HG02642 (cell line): ENCODE results near the gene ING5.
"Not testable (repeated sequence)": the region's sequence is repeated elsewhere in the genome, so short reads cannot be mapped to it uniquely, and the experiment has no call there.

Experiments used
- ATAC-seq: cut with Tn5 transposase; IDR thresholded peaks from one replicate; pipeline ENCODE4 v1.9.1; 2021; ENCODE audit warnings: mild to moderate bottlenecking; ENCODE audit not compliant: unreplicated experiment, poor library complexity

ING5 gene

DNA sequence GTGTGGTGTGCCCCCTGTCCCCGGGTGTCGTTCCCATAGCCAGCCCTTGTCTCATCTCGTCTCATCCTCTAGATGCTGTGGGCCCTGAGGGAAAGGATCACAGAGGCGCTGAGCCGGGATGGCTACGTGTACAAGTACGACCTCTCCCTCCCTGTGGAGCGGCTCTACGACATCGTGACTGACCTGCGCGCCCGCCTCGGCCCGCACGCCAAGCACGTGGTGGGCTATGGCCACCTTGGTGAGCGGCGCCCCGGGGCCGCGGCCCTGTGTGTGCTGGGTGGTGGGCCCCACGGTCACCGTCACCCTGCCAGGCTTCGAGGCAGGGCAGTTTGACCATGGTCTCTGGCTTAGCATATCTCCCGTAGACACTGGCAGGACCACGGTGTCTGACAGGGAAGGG lies 53.9 kb downstream of the ING5 start:
- ATAC-seq: no peak

DNA sequence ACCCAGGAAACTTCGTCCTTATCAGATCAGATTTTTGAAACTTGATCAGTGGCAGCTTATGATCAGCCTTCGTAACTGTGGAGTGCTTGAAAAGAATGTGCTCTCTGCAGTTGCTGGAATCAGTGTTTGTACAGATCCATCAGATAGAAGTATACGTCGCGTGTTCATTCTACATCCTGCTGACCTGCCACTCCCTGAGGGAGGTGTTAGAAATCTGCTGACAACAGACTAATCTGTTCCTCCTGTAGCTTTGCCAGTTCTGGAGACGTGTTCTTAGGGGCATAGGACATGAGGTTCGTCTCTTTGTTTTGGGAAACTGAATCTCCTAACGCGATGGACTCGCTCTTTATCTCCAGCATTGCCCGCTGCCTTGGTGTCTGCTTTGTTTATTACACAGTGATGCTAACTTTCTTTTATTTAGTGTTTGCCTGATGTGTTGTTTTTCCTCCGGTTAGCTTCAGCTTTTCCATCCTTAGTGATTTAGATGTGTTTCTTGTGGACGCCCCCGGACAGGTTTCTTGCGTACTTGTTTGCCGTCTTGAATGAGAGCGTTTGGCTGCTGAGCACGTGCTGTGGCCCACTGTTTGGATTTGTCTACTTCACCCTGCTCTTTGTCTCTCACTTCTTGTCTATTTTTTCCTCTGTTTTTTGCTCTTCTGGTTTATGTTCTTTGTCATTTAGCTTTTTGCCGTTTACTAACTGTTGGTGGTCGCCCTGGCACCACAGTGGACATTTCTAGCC lies 57.4 kb downstream of the ING5 start:
- no peak for ATAC-seq

DNA sequence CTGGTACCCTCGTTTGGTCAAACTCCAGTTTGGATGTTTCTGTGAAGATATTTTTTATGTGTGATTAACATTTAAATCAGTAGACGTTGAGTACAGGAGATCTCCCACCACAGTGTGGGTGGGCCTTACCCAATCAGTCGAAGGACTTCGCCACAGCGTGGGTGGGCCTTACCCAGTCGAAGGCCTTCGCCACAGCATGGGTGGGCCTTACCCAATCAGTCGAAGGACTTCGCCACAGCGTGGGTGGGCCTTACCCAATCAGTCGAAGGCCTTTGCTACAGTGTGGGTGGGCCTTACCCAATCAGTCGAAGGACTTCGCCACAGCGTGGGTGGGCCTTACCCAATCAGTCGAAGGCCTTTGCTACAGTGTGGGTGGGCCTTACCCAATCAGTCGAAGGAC lies 58.1 kb downstream of the ING5 start:
- not testable (repeated sequence) for ATAC-seq

DNA sequence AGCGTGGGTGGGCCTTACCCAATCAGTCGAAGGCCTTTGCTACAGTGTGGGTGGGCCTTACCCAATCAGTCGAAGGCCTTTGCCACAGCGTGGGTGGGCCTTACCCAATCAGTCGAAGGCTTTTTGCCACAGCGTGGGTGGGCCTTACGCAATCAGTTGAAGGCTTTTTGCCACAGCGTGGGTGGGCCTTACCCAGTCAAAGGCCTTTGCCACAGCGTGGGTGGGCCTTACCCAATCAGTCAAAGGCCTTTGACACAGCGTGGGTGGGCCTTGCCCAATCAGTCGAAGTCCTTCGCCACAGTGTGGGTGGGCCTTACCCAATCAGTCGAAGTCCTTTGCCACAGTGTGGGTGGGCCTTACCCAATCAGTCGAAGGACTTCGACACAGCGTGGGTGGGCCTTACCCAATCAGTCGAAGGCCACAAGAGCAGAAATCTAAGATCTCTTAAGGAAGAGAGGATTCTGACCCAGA lies 58.5 kb downstream of the ING5 start:
- no peak for ATAC-seq

DNA sequence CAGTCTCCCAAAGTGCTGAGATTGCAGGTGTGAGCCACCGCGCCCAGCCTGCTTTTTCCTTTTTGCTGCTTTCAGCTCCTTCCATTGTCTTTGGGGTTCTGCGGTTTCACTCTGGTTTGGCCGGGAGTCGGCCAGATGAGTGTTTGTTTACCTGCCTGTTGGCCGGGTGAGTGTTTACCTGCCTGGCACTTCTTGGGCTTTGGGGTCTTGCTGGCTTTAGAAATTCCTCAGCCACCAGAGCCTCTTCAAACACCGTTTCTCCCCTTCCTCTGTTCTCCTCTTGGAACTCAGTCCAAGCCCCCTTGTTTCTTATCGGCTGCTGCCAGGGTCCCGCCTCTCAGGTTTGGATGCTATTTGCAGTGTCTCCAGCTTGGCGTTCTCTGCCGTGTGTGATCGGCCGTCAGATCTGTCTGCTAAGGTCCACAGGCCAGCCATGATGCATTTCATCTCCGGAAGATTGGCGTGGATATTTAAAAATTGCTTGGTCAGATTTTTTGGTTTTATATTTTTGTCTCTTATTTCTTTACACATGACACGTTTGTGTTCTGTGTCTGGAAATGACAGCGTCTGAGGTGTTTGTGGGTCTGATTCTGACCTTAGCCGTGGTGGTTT lies 60.6 kb downstream of the ING5 start:
- ATAC-seq: no peak

DNA sequence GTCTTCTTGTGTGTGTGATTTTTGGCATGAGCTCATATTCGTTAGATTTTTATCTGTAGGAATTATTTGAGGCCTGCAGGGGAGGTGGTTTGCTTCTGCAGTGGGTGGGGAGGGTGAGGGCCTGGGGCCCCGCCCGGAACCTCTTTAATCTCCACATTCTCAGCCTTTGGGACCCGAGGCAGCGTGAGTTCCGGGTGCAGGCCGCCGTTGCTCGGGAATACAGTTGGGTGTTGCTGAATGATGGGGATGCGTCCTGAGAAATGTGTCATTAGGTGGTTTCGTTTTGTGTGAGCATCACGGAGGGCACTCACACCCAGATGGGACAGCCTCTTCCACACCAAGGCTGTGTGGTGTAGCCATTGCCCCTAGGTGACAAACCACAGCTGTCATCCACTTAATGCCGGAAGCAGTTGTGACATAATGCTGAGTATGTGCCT lies 61.1 kb downstream of the ING5 start:
- no peak for ATAC-seq

DNA sequence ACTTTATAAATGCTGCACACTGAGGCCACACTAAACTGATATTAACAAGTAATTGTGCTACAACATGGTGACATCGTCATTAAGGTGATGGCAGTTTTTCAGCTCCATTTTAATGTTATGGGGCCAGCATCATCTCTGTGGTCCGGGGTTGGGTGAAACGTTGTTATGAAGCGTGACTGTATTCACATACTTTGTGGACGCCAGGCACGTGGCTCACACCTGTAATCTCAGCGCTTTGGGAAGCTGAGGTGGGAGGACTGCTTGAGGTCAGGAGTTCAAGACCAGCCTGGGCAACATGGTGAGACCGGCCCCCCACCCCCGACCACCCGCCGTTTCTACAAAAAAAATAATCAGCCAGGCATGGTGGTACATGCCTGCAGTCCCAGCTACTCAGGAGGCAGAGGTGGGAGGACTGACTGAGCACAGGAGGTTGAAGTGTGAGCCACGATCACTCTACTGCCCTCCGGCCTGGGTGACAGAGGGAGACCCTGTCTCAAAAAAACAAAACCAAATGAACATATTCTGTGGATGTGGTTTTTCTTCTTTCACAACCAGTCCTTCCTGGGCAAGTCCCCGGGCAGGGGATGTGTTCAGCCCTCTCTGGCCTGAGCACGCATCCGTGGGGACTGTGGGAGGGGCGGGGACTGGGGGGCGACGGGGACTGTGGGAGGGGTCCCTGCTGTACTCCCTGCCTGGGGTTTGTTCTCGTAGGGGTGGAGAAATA lies 61.9 kb downstream of the ING5 start:
- ATAC-seq: no peak

DNA sequence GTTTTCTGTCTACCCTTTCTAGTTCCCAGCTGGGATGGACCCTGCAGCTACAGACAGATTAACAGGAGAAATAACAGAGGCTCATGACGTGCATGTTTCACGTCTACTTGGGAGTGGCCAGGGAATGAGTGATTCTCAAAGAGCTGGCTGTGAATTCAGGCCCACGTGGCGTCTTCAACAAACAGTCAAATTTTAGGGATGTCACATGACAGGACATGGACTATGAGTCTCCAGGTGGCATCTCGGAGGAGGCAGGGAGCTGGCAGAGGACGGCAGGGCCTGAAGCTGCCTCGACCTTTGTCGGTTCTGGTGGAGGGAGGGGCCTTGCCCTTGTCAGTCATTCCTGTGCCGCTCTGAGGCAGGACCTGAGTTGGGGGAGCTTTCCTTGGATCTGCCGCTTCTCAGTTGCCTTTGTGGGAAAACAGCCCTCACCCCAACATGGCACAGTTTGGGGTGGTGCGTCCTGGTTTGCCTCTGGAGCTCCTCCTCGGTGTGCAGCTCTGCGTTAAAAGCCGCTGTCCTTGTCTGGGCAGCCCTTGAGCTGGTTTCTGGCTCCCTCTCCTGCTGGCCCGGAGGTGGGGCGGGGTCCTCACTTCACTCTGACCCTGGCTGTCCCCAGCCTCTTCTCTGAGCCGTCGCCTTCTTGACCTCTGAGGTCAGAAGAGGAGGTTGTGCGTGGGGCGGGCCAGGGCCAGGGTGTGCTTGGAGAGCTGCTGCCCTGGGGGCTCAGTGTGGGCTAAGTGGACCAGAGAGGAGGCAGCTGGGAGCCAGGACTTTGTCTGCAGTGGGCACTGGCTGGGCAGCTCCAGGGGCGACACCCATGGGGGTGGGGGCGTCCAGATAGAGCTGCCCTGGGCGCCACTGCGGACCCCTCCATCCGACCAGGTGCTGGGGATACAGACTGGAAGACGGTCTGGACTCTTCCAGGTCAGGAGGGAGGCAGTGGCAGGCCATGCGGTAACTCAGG lies 62.7 kb downstream of the ING5 start:
- ATAC-seq: no peak

DNA sequence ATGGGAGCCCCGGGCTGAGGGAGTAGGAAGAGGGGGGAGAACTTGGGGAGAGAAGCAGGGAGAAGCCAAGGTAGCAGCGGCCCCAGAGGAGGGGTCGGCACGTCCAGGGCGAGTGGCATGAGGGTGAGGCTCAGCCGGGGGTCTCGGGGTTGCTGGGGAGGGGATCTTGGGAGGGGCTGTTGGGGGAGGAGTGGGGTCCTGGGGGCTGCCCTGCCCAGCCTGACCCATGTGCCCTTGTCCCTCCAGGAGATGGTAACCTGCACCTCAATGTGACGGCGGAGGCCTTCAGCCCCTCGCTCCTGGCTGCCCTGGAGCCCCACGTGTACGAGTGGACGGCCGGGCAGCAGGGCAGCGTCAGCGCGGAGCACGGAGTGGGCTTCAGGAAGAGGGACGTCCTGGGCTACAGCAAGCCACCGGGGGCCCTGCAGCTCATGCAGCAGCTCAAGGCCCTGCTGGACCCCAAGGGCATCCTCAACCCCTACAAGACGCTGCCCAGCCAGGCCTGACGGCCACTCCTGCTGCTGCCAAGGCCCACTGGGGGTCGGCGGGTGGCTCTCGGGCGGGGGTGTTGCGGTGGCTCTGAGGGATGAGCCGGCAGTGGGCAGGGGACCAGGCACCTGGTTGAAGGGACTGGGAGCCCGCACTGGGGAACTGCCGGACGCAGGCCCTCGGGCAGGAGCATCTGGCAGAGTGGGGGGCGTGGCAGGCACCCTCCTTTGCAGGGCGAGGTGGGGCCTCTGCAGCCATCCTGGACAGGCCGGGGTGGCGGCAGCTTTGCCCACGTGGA lies 65.8 kb downstream of the ING5 start:
- no peak for ATAC-seq

DNA sequence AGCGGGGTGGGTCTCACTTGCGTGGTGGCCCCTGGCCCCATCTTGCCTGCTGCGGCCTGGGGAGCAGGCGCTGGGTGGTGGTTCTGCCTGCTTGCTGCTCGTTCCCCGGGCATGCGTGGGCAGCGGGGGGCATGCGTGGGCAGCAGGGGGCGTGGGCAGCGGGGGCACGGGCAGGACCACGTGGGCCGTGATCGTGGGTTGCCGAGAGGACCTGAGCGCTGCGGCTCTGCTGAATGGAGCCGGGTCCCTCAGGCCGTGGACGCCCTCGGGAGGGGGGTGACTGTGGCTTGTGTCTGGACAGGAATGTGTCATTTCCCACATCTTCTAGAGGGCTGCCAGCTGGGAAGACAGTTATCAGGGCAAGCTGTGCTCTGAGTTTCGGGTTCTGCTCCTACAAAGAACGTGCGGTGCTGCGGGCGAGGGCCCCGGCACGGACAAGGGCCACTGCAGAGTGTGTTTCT lies 66.4 kb downstream of the ING5 start:
- no peak for ATAC-seq

DNA sequence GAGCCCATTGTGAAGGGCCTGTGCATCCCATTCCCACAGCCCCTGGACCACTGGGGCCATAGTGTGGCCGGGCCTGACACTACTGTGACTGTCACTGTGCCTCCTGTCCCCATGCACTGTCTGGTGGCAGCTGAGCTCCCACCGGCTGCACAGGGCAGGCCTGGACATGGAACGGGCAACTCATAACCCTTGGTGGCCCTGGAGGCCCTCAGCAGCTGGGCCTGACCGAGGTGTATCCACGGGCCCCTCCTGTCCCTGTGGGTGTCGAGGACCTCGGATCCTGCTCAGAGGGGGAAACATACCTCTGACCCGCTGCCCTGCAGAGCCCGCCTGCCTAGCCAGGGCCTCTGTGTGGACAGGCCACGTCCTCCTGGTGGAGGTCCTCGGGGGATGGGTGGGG lies 67.0 kb downstream of the ING5 start:
- ATAC-seq: no peak

DNA sequence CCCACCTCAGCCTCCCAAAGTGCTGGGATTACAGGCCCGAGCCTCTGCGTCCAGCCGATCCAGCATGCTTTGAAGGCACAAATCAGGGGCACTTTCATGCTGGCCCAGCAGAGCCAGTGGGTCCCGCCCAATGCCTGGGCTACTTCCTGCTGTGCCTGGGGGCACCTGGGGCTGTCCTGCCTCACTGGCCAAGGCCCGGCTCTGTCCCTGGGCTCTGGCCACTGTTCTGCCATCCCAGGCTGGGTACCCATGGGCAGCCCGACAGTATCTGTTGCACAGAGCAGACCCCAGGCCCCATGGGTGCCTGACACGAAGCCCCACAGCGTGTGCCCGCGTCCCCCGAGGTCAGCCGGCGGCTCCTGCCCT lies 68.0 kb downstream of the ING5 start:
- no peak for ATAC-seq

DNA sequence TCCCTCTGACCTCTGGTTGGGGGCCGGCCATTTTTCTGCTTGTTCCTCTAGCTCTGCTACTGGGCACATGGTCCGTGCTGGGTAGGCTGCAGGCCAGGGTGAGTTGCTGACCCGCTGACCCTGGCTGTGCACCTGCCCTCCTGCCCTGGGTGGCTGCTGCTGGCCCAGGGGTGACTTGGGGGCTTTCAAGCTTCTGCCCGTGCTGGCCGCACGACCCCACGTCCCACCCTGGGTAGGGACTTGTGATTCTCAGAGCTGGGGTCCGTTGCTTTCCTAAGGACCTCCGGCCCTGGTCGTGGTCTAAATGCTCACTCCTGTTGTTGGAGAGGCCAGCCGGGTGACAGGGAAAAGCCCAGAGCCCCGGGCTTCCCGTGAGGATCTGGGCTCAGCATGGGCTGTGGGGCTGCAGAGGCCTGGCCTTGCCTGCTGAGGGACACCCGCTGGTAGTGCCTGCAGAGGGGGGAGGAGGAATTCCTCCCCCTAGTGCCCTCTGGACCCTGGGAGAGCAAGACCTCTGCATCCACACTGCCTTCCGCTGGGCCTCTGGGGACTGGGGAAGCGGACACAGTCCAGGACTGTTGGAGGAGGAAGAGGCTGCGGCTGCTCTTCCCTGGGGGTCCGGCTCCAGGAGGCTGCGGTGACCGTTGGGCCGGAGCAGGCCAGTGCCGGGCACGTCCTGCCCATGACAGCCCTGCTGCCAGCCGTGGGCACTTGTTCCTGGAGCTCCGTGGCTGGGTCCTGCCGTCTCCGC lies 68.5 kb downstream of the ING5 start:
- no peak for ATAC-seq

DNA sequence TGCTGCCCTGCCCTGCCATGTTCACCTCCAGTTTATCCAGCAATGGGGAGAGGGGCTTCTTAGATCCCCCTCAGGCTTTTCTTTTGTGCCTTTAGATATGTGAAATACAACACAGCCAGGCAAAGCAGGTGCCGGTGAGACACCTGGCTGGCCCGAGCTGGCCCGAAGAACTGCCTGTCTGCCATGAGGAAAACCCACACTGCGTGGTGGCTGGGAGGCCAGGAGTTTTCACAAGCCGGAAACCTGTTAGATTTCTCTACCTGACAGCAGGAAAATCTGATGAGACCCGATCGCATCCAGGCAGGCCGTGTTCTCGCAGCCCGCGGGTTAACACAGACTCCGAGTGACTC lies 69.1 kb downstream of the ING5 start:
- ATAC-seq: no peak

DNA sequence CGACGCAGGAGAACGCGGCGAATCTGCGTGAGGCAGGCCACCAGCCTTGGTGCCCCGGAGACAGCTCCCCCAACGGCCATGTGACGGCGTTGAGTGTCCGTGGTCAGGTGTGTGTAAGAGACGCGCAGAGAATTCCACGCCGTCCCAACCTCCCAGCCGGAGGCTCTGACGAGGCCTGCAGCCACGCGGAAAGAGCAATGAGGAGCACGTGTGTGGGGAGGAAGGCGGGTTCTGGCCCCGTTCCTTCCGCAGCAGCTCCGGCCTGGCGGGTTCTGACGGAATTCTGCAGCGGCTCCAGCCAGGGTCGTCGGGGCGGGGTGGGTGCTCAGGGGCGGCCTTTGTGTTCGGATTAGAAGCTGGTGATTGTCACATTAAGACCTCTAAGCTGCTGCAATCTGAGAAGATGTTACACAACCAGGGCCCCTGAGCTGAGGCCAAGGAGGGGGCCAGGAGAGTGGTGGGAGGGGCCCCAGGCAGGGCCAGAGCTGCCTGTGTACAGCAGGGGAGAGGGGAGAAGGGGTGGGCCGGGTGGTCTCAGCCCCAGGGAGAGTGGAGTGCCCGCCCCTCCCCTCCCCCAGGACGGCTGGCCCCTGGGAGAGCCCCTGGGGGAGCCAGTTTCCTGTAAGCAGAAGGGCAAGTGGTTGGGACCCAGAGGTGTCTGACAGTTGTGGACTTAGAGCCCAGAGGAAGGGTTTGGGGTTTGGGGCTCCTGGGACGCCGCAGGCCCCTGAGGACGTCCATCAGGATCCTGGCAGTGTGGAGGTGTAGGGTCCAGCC lies 69.6 kb downstream of the ING5 start:
- ATAC-seq: no peak

DNA sequence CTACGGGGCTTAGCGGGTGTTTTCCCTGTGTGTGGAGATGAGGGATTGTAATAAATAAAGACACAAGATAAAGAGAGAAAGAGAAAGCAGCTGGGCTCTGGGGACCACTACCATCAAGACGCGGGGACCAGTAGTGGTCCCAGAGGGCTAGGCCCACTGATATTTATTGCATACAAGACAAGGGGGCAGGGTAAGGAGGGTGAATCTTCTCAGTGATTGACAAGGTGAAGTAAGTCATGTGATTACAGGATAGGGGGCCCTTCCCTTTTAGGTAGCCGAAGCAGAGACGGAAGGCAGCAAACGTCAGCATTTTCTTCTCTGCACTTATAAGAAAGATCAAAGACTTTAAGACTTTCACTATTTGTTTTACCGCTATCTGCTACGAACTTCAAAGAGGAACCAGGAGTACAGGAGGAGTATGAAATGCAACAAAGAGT lies 70.2 kb downstream of the ING5 start:
- ATAC-seq: no peak

DNA sequence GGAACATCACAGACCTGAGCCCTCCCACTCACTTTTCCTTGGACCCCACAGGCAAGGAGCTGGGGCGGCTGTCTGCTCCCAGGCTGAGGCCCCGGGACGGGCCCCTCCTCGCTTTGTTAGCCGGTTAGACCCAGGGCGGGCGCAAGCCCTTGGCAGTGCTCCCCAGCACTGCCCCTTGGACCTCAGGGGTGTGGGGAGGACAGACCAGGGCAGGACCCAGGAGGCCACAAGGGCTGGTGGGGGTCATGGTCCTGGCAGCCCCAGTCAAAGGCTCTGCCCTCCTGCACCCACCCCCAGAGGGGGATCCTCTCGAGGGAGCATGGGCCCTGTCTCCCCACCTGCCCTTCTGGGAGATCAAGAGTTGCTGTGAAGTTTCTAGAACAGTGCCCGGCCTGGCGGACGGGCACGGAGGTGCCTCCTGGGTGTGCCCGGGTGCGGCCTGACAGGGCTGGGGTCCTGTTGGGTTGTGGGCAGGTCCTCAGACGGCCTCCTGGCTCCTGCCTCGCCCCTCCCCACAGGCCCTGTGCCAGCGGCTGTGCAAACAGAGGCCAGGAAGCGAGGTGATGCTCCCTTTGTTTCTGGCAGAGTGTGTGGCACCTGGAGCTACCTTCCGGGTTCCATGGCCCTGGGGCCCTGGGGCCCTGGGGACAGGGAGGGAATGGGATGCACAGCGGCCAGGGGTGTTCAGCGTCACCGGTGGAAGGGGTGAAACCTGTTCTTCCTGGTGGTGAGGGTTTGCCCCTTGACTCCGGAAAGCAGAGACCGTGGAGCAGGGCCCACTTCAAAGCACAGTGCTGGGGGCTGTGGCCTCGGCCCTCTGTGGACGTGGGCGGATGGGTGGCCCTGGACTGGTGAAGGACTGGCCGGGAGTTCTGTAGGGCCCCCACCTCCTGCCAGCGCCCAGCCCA lies 71.9 kb downstream of the ING5 start:
- ATAC-seq: no peak
